ENCODE data around the gene C2CD3. TPM values are rescaled to one million over a fixed set of nuclear protein-coding genes. Genes with fewer than 3 reads are reported as not detected.

Gene C2CD3
- total and polyA plus RNA-seq, 2 of the 4 experiments (the other 2 are of a cell fraction), result 11.1 to 19.2 TPM

GRCh38 chr11:74132833-74133232 is 38.0 kb downstream of the C2CD3 start:
- WGBS, 2 experiments (ENCODE audit: extremely low coverage in 2 of 2, insufficient read length in 1 of 2), result no CpG with 5 or more reads among the region's 3 CpGs
- H3K79me1 ChIP-seq (ENCODE audit: low read depth in 1 of 2, low read length in 2 of 2), result peaks cover 2 to 15% of the 10 kb centered on the region in 2 experiments; a peak in 2 of 4 replicates
- no peaks in the 10 kb centered on the region for H3K9me3 ChIP-seq (ENCODE audit: control insufficient read depth, insufficient read depth, low read length)
- intact Hi-C loops (cut with micrococcal nuclease), result no loop called here
- H3K9ac ChIP-seq (ENCODE audit: low read depth, low read length), result no peak overlapping the region
- in situ Hi-C loops (cut with MboI; ENCODE audit: low sequenced_read_pairs), result no loop called here
- peaks cover 4% of the 10 kb centered on the region; the same call in 1 of the 2 replicates for H3K36me3 ChIP-seq (ENCODE audit: control insufficient read depth, insufficient read depth, low read length)
- H4K91ac ChIP-seq (ENCODE audit: insufficient read depth, low read depth, low read length), result no peak overlapping the region
- H2AK5ac ChIP-seq (ENCODE audit: low read depth, low read length), result no peak overlapping the region; the same call in 1 of the 2 replicates
- H2BK120ac ChIP-seq (ENCODE audit: low read depth, low read length), result peak overlapping the region; percentile 23; the same call in 1 of the 2 replicates
- H3K9me1 ChIP-seq (ENCODE audit: insufficient read depth, low read length), result peaks cover 2% of the 10 kb centered on the region; the same call in 1 of the 2 replicates
- H3K4me1 ChIP-seq (ENCODE audit: control insufficient read depth, insufficient read depth, low read length), result peaks cover 21% of the 10 kb centered on the region
- no peak overlapping the region for H2AK9ac ChIP-seq (replicated peaks; ENCODE audit: low read depth, low read length, poor library complexity)
- ATAC-seq (ENCODE audit: low read depth) (peak; percentile 40), DNase-seq (peak; percentile 43)
- H3K56ac ChIP-seq (ENCODE audit: extremely low read depth, insufficient read depth, low read length), result no peak overlapping the region
- H3K27me3 ChIP-seq (ENCODE audit: control insufficient read depth, insufficient read depth, low read length), result no peaks in the 10 kb centered on the region
- H4K8ac ChIP-seq (ENCODE audit: low read depth in 2 of 2, low read length in 2 of 2), result peak overlapping the region; percentile 13 to 28; a peak in 2 of 4 replicates
- no TSS peak for BruUV-seq (replicated peaks)
- ChIA-PET CTCF (no interaction called here), POLR2A (ENCODE audit: unreplicated experiment) (no interaction called here)
- H2BK15ac ChIP-seq (ENCODE audit: low read depth, low read length), result peak overlapping the region; percentile 78; the same call in 2 of the 3 replicates
- peak overlapping the region; percentile 8; the same call in 1 of the 2 replicates for H2BK20ac ChIP-seq (ENCODE audit: low read depth, low read length)
- H3K4ac ChIP-seq (ENCODE audit: low read depth, low read length), result no peak overlapping the region; the same call in 1 of the 2 replicates
- peak overlapping the region; percentile 71; the same call in 1 of the 2 replicates for H3K4me2 ChIP-seq (ENCODE audit: low read depth, low read length)
- no peak for TF ChIP-seq MAZ (IDR thresholded peaks at IDR 0.05; ENCODE audit: borderline replicate concordance, low read depth, low read length)
- no peak for TF ChIP-seq MAFK (IDR thresholded peaks at IDR 0.05; ENCODE audit: low read depth, low read length)
- no peak for TF ChIP-seq RFX5 (IDR thresholded peaks at IDR 0.05; ENCODE audit: low read depth, low read length)
- TF ChIP-seq USF2 (IDR thresholded peaks at IDR 0.05; ENCODE audit: low read depth, low read length), result no peak
- TF ChIP-seq MXI1 (IDR thresholded peaks at IDR 0.05; ENCODE audit: borderline replicate concordance, low read depth, low read length), result no peak
- no peak for TF ChIP-seq CHD1 (IDR thresholded peaks at IDR 0.05; ENCODE audit: low read depth, low read length)
- no peak for TF ChIP-seq FOS (IDR thresholded peaks at IDR 0.05; ENCODE audit: low read depth, low read length)
- TF ChIP-seq BHLHE40 (IDR thresholded peaks at IDR 0.05; ENCODE audit: low read depth, low read length), result no peak
- TF ChIP-seq SMC3 (IDR thresholded peaks at IDR 0.05; ENCODE audit: low read depth, low read length), result no peak
- no peak for TF ChIP-seq RAD21 (IDR thresholded peaks at IDR 0.05; ENCODE audit: low read length)
- no peak for TF ChIP-seq NFE2L2 (IDR thresholded peaks at IDR 0.05; ENCODE audit: low read depth, low read length)
- TF ChIP-seq ELK1 (IDR thresholded peaks at IDR 0.05; ENCODE audit: borderline replicate concordance, low read depth, low read length), result no peak
- no peak for TF ChIP-seq CEBPB (IDR thresholded peaks at IDR 0.05; ENCODE audit: low read depth, low read length)
- no peak for TF ChIP-seq POLR2A (IDR thresholded peaks at IDR 0.05; ENCODE audit: low read depth, low read length)
- H4K20me1 ChIP-seq (ENCODE audit: insufficient read depth, low read length), result no peaks in the 10 kb centered on the region
- H4K5ac ChIP-seq (ENCODE audit: low read depth, low read length), result peak overlapping the region; percentile 2; the same call in 1 of the 2 replicates
- H3K18ac ChIP-seq (ENCODE audit: low read depth, low read length), result peak overlapping the region; percentile 92; the same call in 1 of the 2 replicates
- H3K27ac ChIP-seq (ENCODE audit: insufficient read depth, low read length), result no peak overlapping the region
- dilution Hi-C loops (cut with HindIII; ENCODE audit: low sequenced_read_pairs, unreplicated experiment), result no loop called here
- H3K23ac ChIP-seq (ENCODE audit: low read depth, low read length), result no peak overlapping the region; the same call in 1 of the 2 replicates
- H3K14ac ChIP-seq (replicated peaks; ENCODE audit: low read depth, low read length), result peak overlapping the region; percentile 36; the same call in 1 of the 2 replicates
- H2AFZ ChIP-seq (replicated peaks; ENCODE audit: low read length, poor library complexity), result no peak overlapping the region
- H2BK5ac ChIP-seq (ENCODE audit: low read depth, low read length, poor library complexity, severe bottlenecking), result peak overlapping the region; percentile 93
- H3K4me3 ChIP-seq (ENCODE audit: insufficient read depth, low read depth, low read length), result no peak overlapping the region
